Stimulated activated CD8-positive, alpha-beta memory T cell treated with anti-CD3 and anti-CD28 coated beads, Interleukin-12 subunit alpha, Interleukin-12 subunit beta, amount 100 ng/mL, for 1 hour (primary cell): ENCODE data around the gene TMIGD3.

Source experiments
- DNase-seq: peaks from one replicate; pipeline ENCODE4 v3.0.0-alpha.2; 2020; ENCODE audit warnings: low read depth

TMIGD3 gene

DNA sequence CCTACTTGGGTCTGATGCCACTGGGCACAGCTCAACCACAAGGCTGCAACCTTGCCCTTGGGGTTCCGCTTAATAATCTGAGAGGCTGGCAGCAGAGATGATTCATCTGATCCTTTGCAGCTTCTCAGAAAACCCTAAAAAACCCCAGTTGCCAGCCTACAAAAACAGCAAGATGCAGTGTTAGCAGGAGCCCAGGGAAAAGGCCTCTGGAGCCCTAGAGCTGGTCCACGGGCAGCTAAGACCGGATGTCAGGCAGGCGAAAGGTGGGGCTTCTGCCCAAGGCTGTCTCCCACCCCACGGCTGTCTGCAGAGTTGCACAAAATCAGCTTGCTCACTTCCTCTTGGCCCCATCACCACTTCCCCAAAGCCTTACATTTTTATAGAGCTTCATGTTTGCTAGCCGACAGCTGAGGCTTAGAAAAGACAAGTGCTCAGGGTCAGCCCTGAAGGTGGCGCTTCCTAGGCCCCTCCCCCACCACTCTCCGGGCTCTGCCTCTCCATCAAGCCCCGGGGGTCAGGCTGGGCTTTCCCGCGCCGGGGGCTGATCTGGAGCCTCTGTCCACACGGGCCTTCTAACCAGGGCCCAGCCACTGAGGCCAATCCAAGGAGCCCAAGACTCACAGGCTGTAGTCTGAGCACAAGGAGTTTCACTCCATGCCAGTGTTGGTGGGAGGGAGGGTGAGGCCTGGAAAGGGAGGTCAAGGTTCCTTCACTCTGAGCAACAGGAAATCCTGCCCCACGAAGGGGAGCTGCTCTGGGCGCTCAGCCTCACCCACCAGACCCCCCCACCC lies 4.2 kb upstream of the TMIGD3 start:
- peak; percentile 32 for DNase-seq

DNA sequence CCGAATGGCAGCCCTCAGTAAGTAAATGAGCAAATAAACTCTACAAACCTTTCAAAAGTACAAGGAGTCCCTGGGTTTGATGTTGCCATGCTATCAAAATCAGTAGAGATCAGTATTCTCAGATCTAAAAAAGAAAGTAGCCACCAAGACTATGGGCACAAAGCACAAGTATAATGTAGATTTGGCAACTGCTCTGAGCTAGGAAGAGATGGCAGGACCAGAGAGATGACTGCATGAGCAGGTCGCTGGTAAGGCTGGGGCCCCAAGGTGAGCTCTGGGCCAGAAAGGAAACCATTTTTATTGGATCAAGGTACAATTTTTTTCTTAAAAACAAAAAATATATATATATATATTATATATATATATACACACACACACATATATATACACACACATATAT lies 3.1 kb upstream of the TMIGD3 start:
- no peak for DNase-seq

DNA sequence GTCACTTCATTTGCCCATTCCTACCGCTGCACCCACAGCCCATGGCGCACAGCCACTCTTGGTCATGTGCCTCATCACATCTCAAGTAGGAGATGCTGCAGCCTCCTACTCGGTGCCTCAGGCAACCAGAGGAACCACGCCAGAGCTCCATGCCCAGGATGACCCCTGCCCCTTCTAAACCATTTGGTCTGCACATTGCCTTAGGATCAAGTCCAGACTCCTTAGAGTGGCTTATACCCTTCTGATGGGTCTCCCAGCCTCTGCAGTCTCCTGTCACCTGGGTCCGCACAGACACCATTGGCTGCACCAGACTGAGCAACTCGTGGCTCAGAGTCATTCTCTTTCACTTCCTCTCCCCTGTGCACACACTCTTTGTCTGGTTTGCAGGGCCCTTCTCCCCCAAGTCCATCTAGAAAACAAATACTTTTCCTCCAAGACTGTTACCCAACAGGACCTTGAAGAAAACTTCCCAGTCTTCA lies 2.2 kb upstream of the TMIGD3 start:
- DNase-seq, result no peak

DNA sequence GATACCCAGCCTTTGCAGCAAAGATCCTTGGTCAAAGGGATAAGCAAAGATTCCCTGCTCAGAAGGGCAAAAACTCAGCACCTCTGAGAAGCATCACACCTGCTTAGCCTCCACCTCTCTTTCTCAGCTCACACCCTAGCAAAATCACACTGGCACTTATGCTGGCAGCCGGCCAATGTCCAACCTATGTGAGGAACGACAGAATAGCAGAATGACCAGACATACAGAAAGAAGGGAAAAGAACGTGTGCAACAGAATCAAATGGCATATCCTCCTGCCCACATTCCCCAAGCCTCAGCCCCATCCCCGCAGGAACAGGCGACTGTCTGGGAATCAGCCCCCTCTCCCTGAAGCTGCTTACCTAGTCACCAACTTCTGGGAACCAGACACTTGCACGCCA lies 664 bp upstream of the TMIGD3 start:
- no peak for DNase-seq

DNA sequence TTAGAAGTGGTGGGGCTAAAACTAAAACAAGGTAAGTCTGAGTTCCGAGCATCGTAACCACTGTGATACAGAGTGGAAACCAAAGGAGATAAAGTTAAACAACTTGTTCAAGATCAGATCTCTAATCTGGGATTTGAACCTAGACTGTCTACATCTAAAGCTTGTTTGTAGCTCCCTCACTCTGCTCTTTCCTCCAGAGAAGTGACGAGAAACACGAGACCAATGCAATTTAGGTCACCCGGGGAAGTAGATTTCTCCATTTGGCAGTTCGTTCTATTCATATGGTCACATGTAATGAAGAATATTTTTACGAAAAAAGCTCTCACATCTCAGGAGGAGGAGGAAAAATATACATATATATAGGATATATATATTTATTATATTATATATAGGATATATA lies 1.8 kb downstream of the TMIGD3 start:
- no peak for DNase-seq

DNA sequence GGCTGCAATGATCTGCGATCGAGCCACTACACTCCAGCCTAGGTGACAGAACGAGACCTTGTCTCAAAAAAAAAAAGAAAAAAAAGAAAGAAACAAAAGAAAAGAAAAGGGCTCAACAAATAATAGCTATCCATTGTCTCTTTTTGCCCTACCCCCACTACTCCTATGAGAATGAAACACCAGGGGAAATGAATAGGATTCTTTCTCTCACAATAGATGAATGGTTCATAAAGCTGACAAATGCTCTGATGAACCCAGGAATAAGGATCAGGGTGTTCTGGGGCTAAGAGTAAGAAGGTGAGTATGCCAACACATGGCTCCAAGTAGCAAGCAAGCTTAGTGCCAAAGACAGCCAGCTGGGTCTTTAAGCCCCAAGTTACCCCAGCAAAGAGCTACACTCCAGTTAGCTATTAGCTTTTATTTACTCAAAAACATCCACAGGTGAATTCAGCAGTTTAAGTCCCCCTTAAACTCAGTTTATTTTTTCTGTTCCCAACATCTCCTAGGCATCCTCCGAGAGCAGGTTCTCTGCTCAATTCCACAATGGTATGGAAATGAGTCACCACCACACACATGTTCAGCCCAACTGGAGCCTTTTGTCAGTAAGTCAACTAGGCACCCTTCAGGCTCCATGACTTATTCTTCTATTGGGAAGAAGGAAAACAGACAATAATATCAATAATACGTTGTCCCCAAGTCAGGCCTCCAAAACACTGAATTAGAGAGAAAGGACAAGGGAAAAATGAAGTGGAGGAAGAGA lies 4.2 kb downstream of the TMIGD3 start:
- DNase-seq, result no peak

DNA sequence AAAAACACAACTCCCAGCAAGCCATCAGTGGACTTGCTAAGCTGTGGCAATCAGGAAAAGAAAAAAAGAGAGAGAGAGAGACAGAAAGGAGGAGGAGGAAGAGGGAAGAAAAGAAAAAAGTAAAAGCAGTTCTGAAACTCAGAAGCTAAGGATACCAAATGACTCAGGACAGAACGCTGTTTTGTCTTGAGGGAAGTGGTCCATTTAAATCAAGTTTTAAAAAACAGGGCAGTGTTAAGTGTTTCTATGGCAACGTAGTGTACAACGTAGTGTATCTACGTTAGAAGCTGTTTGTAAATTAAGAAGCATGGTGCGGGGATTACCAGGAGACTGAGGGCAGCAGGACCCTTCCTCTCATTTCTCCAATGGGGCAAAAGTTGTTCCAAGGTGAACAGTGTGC lies 5.8 kb downstream of the TMIGD3 start:
- no peak for DNase-seq

DNA sequence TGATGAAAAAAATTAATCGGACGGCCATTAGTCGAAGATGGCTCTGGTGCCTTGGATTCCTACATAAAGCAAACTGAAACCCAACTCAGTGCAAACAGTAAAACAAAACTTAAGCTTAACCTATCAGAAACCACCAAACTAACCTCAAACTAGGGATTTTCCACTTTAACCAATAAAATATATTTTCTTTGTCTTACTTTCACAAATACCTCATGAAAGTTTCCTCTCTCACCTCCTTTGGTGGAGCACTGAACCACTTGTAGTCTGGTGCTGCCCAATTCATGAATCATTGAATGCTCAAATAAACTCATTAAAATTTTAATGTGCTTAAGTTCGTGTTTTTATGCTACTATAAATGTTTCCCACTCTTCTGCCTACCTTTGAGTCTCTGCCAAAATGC lies 7.0 kb downstream of the TMIGD3 start:
- DNase-seq, result no peak

DNA sequence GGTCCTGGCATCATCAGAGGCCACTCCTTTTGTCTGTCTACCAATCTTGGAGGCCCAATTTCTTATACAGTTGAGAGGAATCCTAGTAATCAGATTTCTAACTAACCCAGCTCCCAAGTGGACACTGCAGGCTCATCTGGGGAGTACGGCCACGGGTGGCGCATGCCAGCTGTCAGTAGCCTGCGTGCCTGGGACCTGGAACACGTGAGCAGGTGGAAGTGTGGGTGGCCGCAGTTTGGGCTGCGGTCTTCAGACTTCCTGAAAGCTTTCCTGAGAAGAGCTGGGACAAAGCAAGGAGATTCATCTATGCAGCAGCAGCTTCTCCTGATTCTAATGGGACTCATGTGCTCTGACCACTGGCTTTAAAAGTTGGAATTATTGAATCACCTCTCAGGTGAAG lies 12.4 kb downstream of the TMIGD3 start:
- DNase-seq, result no peak

DNA sequence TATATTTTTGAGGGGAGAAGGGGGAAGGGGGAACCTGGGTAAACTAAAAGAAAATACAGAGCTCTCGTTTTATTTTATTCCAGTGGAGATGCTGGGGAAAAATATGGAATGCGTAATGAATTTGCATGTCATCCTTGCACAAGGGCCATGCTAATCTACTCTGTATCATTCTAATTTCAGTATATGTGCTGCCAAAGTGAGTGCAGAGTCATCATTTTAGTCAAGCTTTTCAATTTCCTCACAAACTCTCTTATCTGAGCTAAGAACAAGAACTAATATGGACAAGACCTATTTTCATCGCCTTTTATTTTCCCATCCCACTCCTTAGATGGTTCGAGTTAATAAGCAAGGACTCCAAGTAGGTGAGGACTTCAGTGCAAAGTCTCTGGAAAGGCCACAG lies 13.2 kb downstream of the TMIGD3 start:
- DNase-seq, result no peak

DNA sequence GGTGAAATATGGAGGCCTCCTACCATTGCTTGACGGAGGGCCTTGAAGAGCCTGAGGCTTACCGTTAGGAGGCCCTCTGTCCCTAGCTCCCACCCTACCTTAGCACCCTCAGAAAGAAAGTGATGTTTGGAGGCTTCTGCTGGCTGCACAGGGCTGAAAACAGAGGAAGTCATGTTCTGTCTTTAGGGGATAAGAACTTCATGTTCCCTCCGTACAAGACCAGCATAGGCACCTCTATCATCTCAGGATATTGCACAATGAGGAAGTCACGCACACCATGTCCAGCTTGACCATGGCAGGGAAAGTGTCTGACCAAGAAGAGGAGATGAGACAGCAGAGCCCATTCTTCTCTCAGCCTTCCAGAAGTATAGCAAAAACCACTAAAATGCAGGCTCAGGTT lies 13.8 kb downstream of the TMIGD3 start:
- no peak for DNase-seq

DNA sequence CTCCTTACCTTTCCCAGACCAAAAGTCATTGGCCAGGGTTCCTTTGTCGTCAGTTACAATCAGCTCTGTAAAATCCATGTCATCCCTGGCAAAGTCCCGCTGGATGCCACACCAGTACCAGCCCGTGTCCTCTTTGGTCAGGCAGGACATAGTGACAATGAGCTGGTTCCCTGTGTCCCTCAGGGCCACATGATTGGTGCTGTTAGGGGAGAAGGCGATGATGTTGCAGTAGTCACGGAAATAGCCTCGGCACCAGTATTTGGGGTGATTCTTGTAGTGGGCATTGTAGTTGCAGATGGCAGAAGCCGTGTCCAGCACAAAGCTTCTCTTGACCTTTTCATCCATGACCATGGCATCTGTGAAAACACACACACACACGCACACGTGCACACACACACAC lies 14.8 kb downstream of the TMIGD3 start:
- no peak for DNase-seq

DNA sequence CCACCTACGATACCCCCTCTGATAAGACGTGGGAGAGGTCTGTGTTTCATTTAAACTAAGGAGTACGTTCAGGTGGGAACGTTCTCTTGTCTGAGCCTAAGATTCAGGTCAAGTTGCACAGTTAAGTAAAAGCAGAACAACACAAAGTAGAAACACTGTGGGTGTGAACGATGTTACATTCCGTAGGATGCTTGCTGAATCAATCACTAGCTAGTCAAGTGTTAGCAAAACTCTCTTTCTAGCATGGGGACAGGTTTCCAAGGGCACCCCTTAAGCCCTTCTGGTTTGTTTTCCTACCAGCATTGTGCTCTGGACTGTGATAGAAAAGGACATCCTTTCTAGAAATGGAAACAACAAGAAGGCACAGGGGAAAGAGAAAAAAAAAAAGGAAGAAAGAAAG lies 16.3 kb downstream of the TMIGD3 start:
- no peak for DNase-seq

DNA sequence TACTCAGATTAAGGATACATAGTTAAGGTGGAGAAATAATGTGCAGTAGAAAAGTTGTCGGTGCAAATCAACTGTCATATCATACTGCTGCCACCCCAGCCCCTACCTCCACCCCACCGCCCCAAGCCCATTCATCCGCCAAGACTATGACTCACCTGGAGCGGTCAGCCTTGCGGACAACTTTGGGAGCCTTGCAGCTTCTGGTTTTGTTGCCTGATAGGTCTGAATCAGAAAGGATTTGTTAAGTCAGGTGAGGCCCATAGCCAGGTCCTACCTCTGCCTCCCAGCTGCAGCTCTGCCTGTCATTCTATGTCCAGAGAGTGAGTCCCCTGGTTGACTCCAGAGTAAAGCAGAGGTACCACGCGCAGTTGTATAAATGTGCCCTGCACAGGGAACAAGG lies 17.0 kb downstream of the TMIGD3 start:
- no peak for DNase-seq

DNA sequence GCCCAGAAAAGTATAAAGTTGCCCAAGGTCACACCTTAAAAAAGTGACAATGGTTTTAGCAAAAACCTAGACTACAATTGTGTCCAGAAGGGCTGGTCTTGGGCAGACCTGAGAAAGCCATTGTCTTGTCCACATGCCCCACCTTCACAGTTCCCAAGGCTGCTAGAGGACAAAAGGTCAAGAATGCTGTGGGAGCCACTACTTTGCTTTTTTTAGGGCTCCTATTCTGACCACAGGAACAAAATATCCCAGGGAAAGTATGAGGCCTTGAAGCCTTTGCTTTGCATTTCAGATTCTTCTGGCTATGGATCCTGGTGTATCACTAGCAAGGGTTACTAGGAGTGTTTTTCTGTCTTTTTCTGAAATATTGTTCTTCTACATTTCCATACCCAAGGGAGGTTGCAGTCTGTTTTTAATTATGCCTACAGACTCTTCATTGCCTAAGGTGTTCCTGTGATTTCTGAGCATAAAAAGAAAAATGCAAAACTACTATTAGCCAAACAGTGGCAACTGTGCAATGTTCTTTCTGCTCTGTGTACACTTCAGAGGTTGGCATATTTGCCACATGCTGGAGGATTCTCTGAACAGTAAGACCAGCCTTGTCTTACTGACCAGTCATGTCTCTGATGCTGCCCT lies 18.9 kb downstream of the TMIGD3 start:
- no peak for DNase-seq

DNA sequence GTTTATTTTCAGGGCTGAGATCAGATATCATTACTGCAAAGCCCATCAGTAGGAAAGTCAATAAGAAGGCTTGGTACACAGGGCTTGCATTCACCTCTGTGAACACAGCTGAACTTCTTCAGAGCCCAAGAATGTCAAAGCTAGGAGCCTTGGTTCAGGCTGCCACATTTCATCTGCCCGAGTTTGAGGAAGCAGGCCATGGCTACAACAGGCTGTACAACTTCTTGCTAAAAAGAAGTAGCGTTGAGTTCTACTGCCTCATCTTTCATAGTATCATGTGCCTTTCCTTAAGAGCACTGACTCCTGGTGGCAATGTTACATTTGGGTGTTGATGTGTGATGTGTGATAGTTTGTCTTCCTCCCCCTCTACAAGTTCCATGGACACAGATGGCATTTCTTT lies 19.6 kb downstream of the TMIGD3 start:
- DNase-seq, result no peak

DNA sequence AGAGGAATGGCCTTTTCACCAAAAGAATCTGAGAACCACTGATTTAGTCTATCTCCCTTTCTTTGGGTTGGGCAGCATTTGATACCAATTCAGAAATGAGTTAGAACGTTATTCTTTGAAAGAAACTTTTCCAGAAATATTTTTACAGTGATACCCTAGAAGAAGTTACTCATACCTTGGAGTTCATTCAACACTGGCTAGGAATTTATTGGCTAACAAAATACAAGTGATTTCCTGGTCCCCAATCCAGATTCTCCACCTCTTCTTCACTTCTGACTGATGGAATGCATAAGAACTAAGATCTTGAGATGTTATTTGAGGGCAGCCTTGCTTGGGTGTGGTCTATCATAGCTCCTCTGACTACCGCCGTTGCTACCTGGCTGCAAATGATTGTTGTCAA lies 20.3 kb downstream of the TMIGD3 start:
- no peak for DNase-seq

DNA sequence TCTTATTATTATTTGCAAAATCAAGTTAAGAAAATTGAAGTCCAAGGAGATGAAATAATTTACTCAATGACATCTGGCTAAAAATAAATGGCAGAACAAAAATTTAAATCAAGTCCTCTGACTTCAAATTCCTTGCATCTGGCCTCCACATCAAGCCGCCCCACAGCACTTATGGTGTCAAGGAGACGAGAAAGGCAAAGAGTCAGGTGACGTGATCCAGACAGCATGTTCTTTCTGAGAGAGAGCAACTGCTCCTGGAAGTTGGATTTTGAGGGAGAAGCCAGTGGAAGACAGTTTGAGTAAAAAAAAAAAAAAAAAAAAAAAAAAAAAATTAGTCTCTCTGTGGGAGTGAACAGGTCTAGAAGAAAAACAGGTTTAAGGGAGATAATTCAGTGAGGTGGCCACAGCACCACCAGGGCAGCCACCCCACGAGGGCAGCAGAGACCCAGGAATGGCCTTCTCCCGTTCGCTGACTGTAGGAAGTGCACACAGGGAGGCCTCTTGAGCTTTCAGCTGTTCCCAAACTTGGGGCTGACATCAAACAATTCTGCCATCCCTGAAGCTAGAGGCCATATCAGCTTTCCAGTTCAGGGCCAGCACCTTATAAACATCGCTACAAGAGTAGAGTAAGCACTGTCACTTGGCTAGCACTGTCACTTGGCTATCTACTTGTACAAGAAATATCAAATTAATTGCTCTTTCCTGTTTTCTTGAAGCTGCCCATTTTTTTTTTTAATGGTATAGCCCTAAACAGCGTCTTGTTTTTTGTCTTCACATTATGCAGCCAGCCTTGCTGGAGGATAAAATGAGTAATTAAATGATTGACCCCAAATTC lies 21.8 kb downstream of the TMIGD3 start:
- peak; percentile 37 for DNase-seq

DNA sequence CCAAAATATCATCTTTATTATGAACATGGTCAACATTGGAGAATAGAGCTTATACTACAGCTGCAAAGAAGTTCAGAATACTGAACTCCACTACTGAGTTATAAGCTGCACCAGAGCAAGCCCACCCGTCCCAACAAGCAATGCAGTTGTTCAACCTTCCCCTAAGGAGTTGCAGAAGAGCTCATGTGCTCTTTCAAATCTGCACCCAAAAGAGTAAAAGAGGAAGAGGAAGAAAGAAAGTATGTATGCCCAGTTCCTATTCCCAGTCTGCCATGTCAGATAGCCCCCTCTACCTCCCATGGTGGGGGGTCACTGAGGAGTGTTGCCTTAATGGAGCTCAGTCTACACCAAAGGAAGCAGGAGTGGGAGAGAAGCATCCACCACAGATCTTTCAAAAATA lies 22.8 kb downstream of the TMIGD3 start:
- no peak for DNase-seq

DNA sequence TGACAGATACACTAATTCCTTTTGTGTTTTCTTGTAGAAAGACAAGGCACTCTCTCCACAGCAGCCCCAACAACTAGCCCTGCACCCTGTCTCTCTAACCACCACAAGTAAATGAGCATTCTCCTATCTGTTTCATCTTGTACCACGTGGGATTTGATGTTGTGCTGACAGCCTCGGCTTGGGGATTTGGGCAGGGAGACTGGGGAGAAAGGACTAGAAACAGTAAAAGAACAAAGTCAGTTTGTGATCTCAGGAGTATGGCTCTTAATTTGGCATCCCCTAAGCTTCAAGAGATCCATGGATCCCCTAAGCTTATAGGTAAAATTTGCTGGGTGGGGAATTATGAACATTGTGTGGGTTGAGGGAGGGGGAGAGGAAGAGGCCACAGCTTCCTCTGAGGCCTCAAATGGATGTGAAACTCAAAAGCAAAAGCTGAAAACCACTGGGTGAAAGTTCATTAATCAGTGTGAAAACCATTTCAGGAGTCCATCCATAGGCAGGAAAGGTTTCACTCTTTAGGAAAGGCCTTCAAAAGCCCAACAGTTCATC lies 26.6 kb downstream of the TMIGD3 start:
- peak; percentile 14 for DNase-seq

DNA sequence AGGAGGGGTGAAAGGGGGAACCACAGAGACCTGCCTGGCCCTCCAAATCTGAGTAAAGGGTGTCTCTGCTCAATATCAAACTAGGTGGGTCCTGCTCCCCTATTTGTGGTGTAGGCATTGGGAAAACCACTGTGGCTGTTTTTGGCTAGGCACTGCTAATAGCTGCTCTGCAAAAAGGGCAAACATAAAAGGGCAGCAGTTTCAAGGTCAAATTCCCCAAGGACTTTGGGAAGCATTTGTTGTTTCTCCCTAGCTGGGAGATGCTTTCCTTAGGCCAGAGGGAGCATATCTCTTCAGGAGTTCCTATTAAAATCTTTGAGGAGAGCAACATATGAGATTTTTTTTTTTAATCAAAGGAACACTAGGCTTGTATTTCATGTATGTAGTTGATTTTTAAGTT lies 27.2 kb downstream of the TMIGD3 start:
- DNase-seq, result no peak

DNA sequence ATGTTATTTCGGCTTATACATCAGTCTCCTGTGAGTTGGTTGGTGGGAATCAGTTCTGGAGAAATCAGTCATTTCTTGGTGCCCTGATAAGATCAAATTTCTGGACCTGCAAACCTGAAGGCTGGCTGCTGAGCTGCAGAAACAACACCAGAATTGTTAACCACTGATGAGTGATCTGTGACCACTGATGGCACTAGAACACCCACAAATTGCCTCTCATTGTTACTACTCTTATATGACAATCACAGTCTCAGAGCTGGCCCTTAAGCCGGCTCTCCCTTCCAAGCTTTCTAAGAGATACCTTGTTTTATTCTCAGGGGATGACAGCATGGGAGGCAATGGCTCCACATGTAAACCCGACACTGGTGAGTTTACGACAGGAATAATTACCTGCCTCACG lies 27.7 kb downstream of the TMIGD3 start:
- DNase-seq, result no peak
